Measurements from ENCODE around the gene TFR2.

The TFR2 gene

GRCh38 chr7:100649826-100650565 lies 8.6 kb upstream of the TFR2 start:
- no peak for DNase-seq

GRCh38 chr7:100642534-100642907 lies 1.2 kb upstream of the TFR2 start:
- no peak for DNase-seq

- no peak for DNase-seq
These were observed 645 bp upstream of the TFR2 start for GRCh38 chr7:100641860-100642533.

- DNase-seq: no peak
These were observed 573 bp downstream of the TFR2 start for GRCh38 chr7:100640517-100641440.

GRCh38 chr7:100639995-100640516 lies 1.3 kb downstream of the TFR2 start:
- no peak for DNase-seq

GRCh38 chr7:100632951-100633717 lies 8.2 kb downstream of the TFR2 start:
- DNase-seq: peak in 1 of 2 experiments; percentile 32

- DNase-seq: no peak
These were observed 11.3 kb downstream of the TFR2 start for GRCh38 chr7:100630066-100630465.

GRCh38 chr7:100629117-100629716 lies 12.1 kb downstream of the TFR2 start:
- DNase-seq: peak; percentile 11 to 34

- DNase-seq: no peak
These were observed 14.2 kb downstream of the TFR2 start for GRCh38 chr7:100627238-100627549.

GRCh38 chr7:100626530-100627237 lies 14.7 kb downstream of the TFR2 start:
- DNase-seq: peak; percentile 52 to 73

- DNase-seq: no peak
These were observed 15.3 kb downstream of the TFR2 start for GRCh38 chr7:100626055-100626454.

GRCh38 chr7:100623951-100624824 lies 17.2 kb downstream of the TFR2 start:
- DNase-seq: no peak

- no peak for DNase-seq
These were observed 19.8 kb downstream of the TFR2 start for GRCh38 chr7:100621554-100621953.

- DNase-seq: no peak
These were observed 20.5 kb downstream of the TFR2 start for GRCh38 chr7:100620804-100621203.

GRCh38 chr7:100620239-100620638 lies 21.1 kb downstream of the TFR2 start:
- no peak for DNase-seq

- DNase-seq: no peak
These were observed 27.0 kb downstream of the TFR2 start for GRCh38 chr7:100614308-100614861.

GRCh38 chr7:100613412-100614175 lies 27.8 kb downstream of the TFR2 start:
- no peak for DNase-seq

- DNase-seq: no peak
These were observed 28.5 kb downstream of the TFR2 start for GRCh38 chr7:100612730-100613390.

Measured in SW 1271 (cell line).